OCI-LY1 (cell line): ENCODE results near the gene ZMYM4.

Source experiments
- H2AFZ ChIP-seq: fragments of 200-600 bp; sonication (generic), shearing (Covaris generic); 2 replicates; pipeline ENCODE4 v1.6.0; 2014; ENCODE audit warnings: antibody characterized with exemption, mild to moderate bottlenecking, low read length
- H3F3A ChIP-seq: fragments of 200-600 bp; sonication (generic), shearing (Covaris generic); 2 replicates; pipeline ENCODE4 v1.6.0; 2014; ENCODE audit warnings: mild to moderate bottlenecking, antibody characterized with exemption, low read length, moderate library complexity; ENCODE audit not compliant: insufficient read depth
- H3K27ac ChIP-seq: fragments of 200-600 bp; sonication (generic); 2 replicates; pipeline ENCODE4 v1.5.1; 2014; ENCODE audit warnings: low read length, mixed run types, mild to moderate bottlenecking, low read depth; ENCODE audit not compliant: poor library complexity, severe bottlenecking
- H3K27me3 ChIP-seq: fragments of 200-600 bp; sonication (generic); 2 replicates; pipeline ENCODE4 v1.6.0; 2014; ENCODE audit warnings: antibody characterized with exemption, mild to moderate bottlenecking, low read length, moderate library complexity; ENCODE audit not compliant: insufficient read depth
- H3K36me3 ChIP-seq: fragments of 200-600 bp; sonication (generic); 2 replicates; pipeline ENCODE4 v1.6.1; 2014; ENCODE audit warnings: mild to moderate bottlenecking, antibody characterized with exemption, low read length, moderate library complexity, mixed read lengths; ENCODE audit not compliant: insufficient read depth
- H3K4me1 ChIP-seq: fragments of 200-600 bp; sonication (generic); 2 replicates; pipeline ENCODE4 v1.5.1; 2014; ENCODE audit warnings: mild to moderate bottlenecking, low read length, moderate library complexity; ENCODE audit not compliant: insufficient read depth, severe bottlenecking
- H3K4me2 ChIP-seq: fragments of 200-600 bp; sonication (generic), shearing (Covaris generic); 2 replicates; pipeline ENCODE4 v1.6.1; 2014; ENCODE audit warnings: low read length
- H3K4me3 ChIP-seq: fragments of 200-600 bp; sonication (generic); 2 replicates; pipeline ENCODE4 v1.5.1; 2014; ENCODE audit warnings: low read length, low read depth, mild to moderate bottlenecking, mixed read lengths; ENCODE audit not compliant: poor library complexity, severe bottlenecking
- H3K79me2 ChIP-seq: fragments of 200-600 bp; shearing (Covaris generic); 2 replicates; pipeline ENCODE4 v1.6.1; 2016; ENCODE audit warnings: mixed run types, low read length, mixed read lengths; ENCODE audit not compliant: insufficient read depth
- H3K9ac ChIP-seq: fragments of 200-600 bp; sonication (generic), shearing (Covaris generic); 2 replicates; pipeline ENCODE4 v1.6.1; 2014; ENCODE audit warnings: mild to moderate bottlenecking, low read length, mixed read lengths
- H3K9me2 ChIP-seq: fragments of 200-600 bp; sonication (generic), shearing (Covaris generic); 2 replicates; pipeline ENCODE4 v1.6.1; 2014; ENCODE audit warnings: low read depth, mild to moderate bottlenecking, low read length, mixed read lengths
- H3K9me3 ChIP-seq: fragments of 200-600 bp; shearing (Covaris generic); 2 replicates; pipeline ENCODE4 v1.6.1; 2014; ENCODE audit warnings: low read length, mixed read lengths
- H4K20me1 ChIP-seq: fragments of 200-600 bp; sonication (generic), shearing (Covaris generic); 2 replicates; pipeline ENCODE4 v1.6.0; 2016; ENCODE audit warnings: mild to moderate bottlenecking, low read length; ENCODE audit not compliant: insufficient read depth
- CTCF ChIP-seq: fragments of 200-600 bp; sonication (generic), shearing (Covaris generic); IDR thresholded peaks from 2 replicates; pipeline ENCODE4 v1.5.1; 2017; ENCODE audit warnings: mild to moderate bottlenecking, antibody characterized with exemption, low read length, moderate library complexity, mixed read lengths
- EZH2 ChIP-seq: fragments of 200-600 bp; sonication (generic), shearing (Covaris generic); IDR thresholded peaks from 2 replicates; pipeline ENCODE4 v1.8.0; 2017; ENCODE audit warnings: borderline replicate concordance, mixed run types, mild to moderate bottlenecking, antibody characterized with exemption, low read length, moderate library complexity, mixed read lengths

The ZMYM4 gene

GRCh38 chr1:35266306-35266705 is 2.2 kb upstream of the ZMYM4 start:
- Histone ChIP-seq H3K9me3 (no peaks in the 10 kb centered on the region), H3K4me3 (no peak overlapping the region), H3K9ac (no peak overlapping the region), H3K36me3 (peaks cover 10% of the 10 kb centered on the region; the same call in 1 of the 2 replicates), H3K79me2 (peaks cover 25% of the 10 kb centered on the region), H3K4me2 (no peak overlapping the region), H3K9me2 (no peaks in the 10 kb centered on the region), H4K20me1 (no peaks in the 10 kb centered on the region), H3F3A (no peaks in the 10 kb centered on the region), H3K4me1 (peaks cover 24% of the 10 kb centered on the region), H3K27me3 (no peaks in the 10 kb centered on the region), H3K27ac (no peak overlapping the region), H2AFZ (no peak overlapping the region)
- no peak for TF ChIP-seq EZH2
- TF ChIP-seq CTCF: no peak

DNA sequence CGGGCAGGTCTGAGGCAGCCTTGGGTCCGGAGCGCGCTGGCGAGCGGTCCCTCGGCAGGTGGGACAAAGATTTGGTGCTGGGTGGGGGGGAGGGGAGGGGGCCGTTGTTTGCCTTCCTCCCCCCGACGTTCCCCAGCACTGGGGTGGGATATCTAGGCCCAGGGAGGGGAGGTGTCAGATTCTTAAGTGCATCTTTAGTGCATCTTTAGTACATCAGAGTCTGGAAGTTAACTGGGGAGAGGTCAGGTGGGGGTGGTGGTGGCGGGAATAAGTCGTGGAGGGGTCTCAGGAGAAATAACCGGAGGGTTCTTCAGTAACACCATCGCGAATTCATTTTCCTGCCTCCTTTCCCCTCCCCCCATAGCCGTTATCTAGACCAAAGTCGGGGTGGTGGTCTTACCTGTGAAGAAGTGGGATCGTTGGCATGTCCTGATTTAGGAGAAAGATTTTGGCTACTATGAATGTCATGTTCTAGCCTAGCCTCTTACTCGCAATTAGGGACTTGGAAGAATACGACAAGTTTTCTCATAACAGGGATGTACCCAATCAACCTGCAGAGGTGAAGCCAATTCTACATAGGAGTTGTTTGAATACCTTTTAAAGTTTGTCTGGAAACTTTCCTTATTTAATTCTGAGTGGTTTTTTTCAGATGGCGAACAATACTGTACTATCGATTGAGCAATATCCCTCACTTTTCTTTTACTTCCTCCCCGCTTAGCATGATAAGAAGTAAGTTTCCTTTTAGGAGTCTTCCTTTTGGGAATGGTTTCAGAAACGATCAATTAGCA is 886 bp downstream of the ZMYM4 start:
- Histone ChIP-seq H3K9me3 (no peaks in the 10 kb centered on the region), H3F3A (no peaks in the 10 kb centered on the region), H2AFZ (no peak overlapping the region), H3K27ac (peak overlapping the region; percentile 59), H3K27me3 (no peaks in the 10 kb centered on the region), H3K36me3 (peaks cover 27% of the 10 kb centered on the region), H3K4me3 (peak overlapping the region; percentile 99), H4K20me1 (no peaks in the 10 kb centered on the region), H3K9me2 (no peaks in the 10 kb centered on the region), H3K4me2 (peak overlapping the region; percentile 99), H3K9ac (peak overlapping the region; percentile 100), H3K4me1 (peaks cover 24% of the 10 kb centered on the region), H3K79me2 (peaks cover 56% of the 10 kb centered on the region)
- TF ChIP-seq EZH2: no peak
- TF ChIP-seq CTCF: no peak

GRCh38 chr1:35269989-35270289 is 1.4 kb downstream of the ZMYM4 start:
- TF ChIP-seq EZH2 (no peak), CTCF (no peak)
- H3K79me2 ChIP-seq: peaks cover 61% of the 10 kb centered on the region

More at GRCh38 chr1:35269989-35270289, 1.4 kb downstream of the ZMYM4 start:
- H3K9ac ChIP-seq: peak overlapping the region; percentile 100; the same call in 1 of the 2 replicates
- no peaks in the 10 kb centered on the region for H3K9me2 ChIP-seq
- no peaks in the 10 kb centered on the region for H3K9me3 ChIP-seq
- H3K36me3 ChIP-seq: peaks cover 27% of the 10 kb centered on the region
- H3K27me3 ChIP-seq: no peaks in the 10 kb centered on the region
- H3K27ac ChIP-seq: no peak overlapping the region
- H3F3A ChIP-seq: no peaks in the 10 kb centered on the region
- H3K4me2 ChIP-seq: peak overlapping the region; percentile 99
- H2AFZ ChIP-seq: no peak overlapping the region
- H4K20me1 ChIP-seq: no peaks in the 10 kb centered on the region
- H3K4me1 ChIP-seq: peaks cover 24% of the 10 kb centered on the region
- H3K4me3 ChIP-seq: peak overlapping the region; percentile 99
